Neural cell (in vitro differentiated cells): ENCODE results near the gene MAST2. TPM values are rescaled to one million over a fixed set of nuclear protein-coding genes. Genes with fewer than 3 reads are reported as not detected.

Experiments used
- H2AFZ ChIP-seq: fragments of 200-600, 300-800 bp; sonication (generic), shearing (Covaris generic); 2 replicates; pipeline ENCODE4 v1.6.0; 2014; ENCODE audit warnings: low read depth, mild to moderate bottlenecking, antibody characterized with exemption, low read length, moderate library complexity
- H3F3A ChIP-seq: fragments of 200-600 bp; shearing (Covaris generic); 2 replicates; pipeline ENCODE4 v1.6.1; 2016; ENCODE audit warnings: mild to moderate bottlenecking, moderate library complexity, mixed read lengths, antibody characterized with exemption, low read length; ENCODE audit not compliant: insufficient read depth, poor library complexity, severe bottlenecking
- H3K27ac ChIP-seq: fragments of 200-600, 300-800 bp; sonication (generic), shearing (Covaris generic); 2 replicates; pipeline ENCODE4 v1.5.1; 2014; ENCODE audit warnings: mild to moderate bottlenecking, low read length, moderate library complexity
- H3K27me3 ChIP-seq: fragments of 300-800, 200-600 bp; sonication (generic), shearing (Covaris generic); 2 replicates; pipeline ENCODE4 v1.6.0; 2014; ENCODE audit warnings: mild to moderate bottlenecking, low read depth, low read length, moderate library complexity; ENCODE audit not compliant: insufficient read depth
- H3K36me3 ChIP-seq: fragments of 300-800, 200-600 bp; sonication (generic), shearing (Covaris generic); 2 replicates; pipeline ENCODE4 v1.5.1; 2014; ENCODE audit warnings: mild to moderate bottlenecking, antibody characterized with exemption, low read length, moderate library complexity; ENCODE audit not compliant: insufficient read depth
- H3K4me2 ChIP-seq: fragments of 300-800, 200-600 bp; sonication (generic), shearing (Covaris generic); 2 replicates; pipeline ENCODE4 v1.6.0; 2014; ENCODE audit warnings: mild to moderate bottlenecking, low read length
- H3K4me3 ChIP-seq: fragments of 300-800, 200-600 bp; sonication (generic), shearing (Covaris generic); 2 replicates; pipeline ENCODE4 v1.5.1; 2014; ENCODE audit warnings: mild to moderate bottlenecking, low read length, moderate library complexity
- H3K79me2 ChIP-seq: fragments of 200-600 bp; shearing (Covaris generic); replicated peaks from 2 replicates; pipeline ENCODE4 v1.6.0; 2014; ENCODE audit warnings: mild to moderate bottlenecking, low read length, moderate library complexity; ENCODE audit not compliant: insufficient read depth
- H3K9ac ChIP-seq: fragments of 300-800, 200-600 bp; sonication (generic), shearing (Covaris generic); 2 replicates; pipeline ENCODE4 v1.6.1; 2016; ENCODE audit warnings: mild to moderate bottlenecking, low read length, mixed read lengths
- H3K9me2 ChIP-seq: fragments of 200-600 bp; shearing (Covaris generic); 2 replicates; pipeline ENCODE4 v1.6.1; 2016; ENCODE audit warnings: mild to moderate bottlenecking, low read length, mixed read lengths; ENCODE audit not compliant: insufficient read depth
- H3K9me3 ChIP-seq: fragments of 200-600, 300-800 bp; sonication (generic), shearing (Covaris generic); 2 replicates; pipeline ENCODE4 v1.6.1; 2016; ENCODE audit warnings: mild to moderate bottlenecking, mixed run types, low read length, moderate library complexity, mixed read lengths
- H4K20me1 ChIP-seq: fragments of 200-600 bp; shearing (Covaris generic); 2 replicates; pipeline ENCODE4 v1.6.1; 2016; ENCODE audit warnings: mild to moderate bottlenecking, mixed run types; ENCODE audit not compliant: insufficient read depth
- CTCF ChIP-seq: fragments of 450-650 bp; IDR thresholded peaks from 2 replicates; pipeline ENCODE4 v1.5.1; 2014; ENCODE audit warnings: antibody characterized with exemption, mild to moderate bottlenecking, moderate library complexity; ENCODE audit not compliant: poor library complexity, severe bottlenecking
- EP300 ChIP-seq: fragments of 450-650 bp; conservative IDR thresholded peaks from 2 replicates; pipeline ENCODE4 v1.6.1; 2014; ENCODE audit warnings: antibody characterized with exemption, mild to moderate bottlenecking, moderate library complexity; ENCODE audit not compliant: poor library complexity, severe bottlenecking
- EZH2 ChIP-seq: fragments of 200-600, 300-800 bp; shearing (Covaris generic), sonication (generic); IDR thresholded peaks from 2 replicates; pipeline ENCODE4 v1.6.1; 2014; ENCODE audit warnings: antibody characterized with exemption, low read length, borderline replicate concordance, mild to moderate bottlenecking; ENCODE audit not compliant: insufficient read depth, poor library complexity, severe bottlenecking
- MXI1 ChIP-seq: fragments of 450-650 bp; conservative IDR thresholded peaks from 2 replicates; pipeline ENCODE4 v1.6.1; 2014; ENCODE audit warnings: antibody characterized with exemption, mild to moderate bottlenecking; ENCODE audit not compliant: poor library complexity, severe bottlenecking
- POLR2AphosphoS5 ChIP-seq: IDR thresholded peaks from 2 replicates; pipeline ENCODE4 v1.6.1; 2012
- RAD21 ChIP-seq: fragments of 450-650 bp; conservative IDR thresholded peaks from 2 replicates; pipeline ENCODE4 v1.6.1; 2014; ENCODE audit warnings: antibody characterized with exemption, mild to moderate bottlenecking, moderate library complexity
- REST ChIP-seq: IDR thresholded peaks from 2 replicates; pipeline ENCODE4 v1.6.1; 2012; ENCODE audit warnings: borderline replicate concordance
- SMC3 ChIP-seq: fragments of 450-650 bp; conservative IDR thresholded peaks from 2 replicates; pipeline ENCODE4 v1.6.1; 2014; ENCODE audit warnings: antibody characterized with exemption, mild to moderate bottlenecking, moderate library complexity; ENCODE audit not compliant: poor library complexity
- TAF1 ChIP-seq: IDR thresholded peaks from 2 replicates; pipeline ENCODE4 v1.6.1; 2012; ENCODE audit warnings: low read depth
- polyA plus RNA-seq: library from polyadenylated mRNA; depleted of rRNA; stranded (reverse); fragments of >200 nt; gene quantifications from 2 replicates; pipeline ENCODE4 v1.2.3, GENCODE V29; 2014

MAST2 gene
- polyA plus RNA-seq, 1 donor from 2014 or later: 22.2 TPM

DNA sequence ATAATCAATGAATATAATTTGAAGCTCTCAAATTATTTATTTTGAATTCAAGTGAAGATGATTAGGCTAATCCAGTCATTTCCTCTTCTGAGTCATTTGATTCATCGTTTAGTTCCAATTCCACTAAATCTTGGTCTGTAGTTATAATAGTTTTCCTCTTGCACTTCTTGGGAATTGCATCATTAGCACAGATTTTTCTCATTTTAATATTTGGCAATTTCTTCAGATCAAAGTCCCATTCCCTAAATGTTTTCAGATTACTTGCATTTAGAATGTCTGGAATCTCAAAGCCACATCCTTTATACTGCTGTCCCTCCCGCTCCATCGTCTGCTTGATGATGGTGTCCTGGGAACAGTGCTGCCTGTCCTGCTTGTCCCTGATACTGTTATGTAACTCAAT lies 43.5 kb downstream of the MAST2 start:
- TF ChIP-seq RAD21: no peak
- TF ChIP-seq CTCF: no peak
- no peak for TF ChIP-seq REST
- no peak for TF ChIP-seq SMC3
- no peak for TF ChIP-seq EP300
- TF ChIP-seq POLR2AphosphoS5: no peak
- no peak for TF ChIP-seq MXI1
- no peak for TF ChIP-seq TAF1
- TF ChIP-seq EZH2: no peak
- Histone ChIP-seq H3K4me2 (no peak overlapping the region), H3K27me3 (no peaks in the 10 kb centered on the region), H3K9me2 (no peaks in the 10 kb centered on the region), H3F3A (no peaks in the 10 kb centered on the region), H4K20me1 (no peaks in the 10 kb centered on the region), H3K4me3 (no peak overlapping the region), H3K27ac (no peak overlapping the region), H3K36me3 (no peaks in the 10 kb centered on the region), H3K9ac (no peak overlapping the region), H3K79me2 (no peaks in the 10 kb centered on the region), H3K9me3 (no peaks in the 10 kb centered on the region), H2AFZ (no peak overlapping the region)

GRCh38 chr1:45848097-45848496 lies 44.7 kb downstream of the MAST2 start:
- Histone ChIP-seq H3K36me3 (no peaks in the 10 kb centered on the region), H3K9ac (no peak overlapping the region), H3F3A (no peaks in the 10 kb centered on the region), H3K4me2 (no peak overlapping the region), H3K27me3 (no peaks in the 10 kb centered on the region), H3K4me3 (no peak overlapping the region), H3K9me2 (no peaks in the 10 kb centered on the region), H3K27ac (no peak overlapping the region), H3K9me3 (no peaks in the 10 kb centered on the region), H3K79me2 (no peaks in the 10 kb centered on the region), H2AFZ (no peak overlapping the region), H4K20me1 (no peaks in the 10 kb centered on the region)
- TF ChIP-seq REST (no peak), MXI1 (no peak), RAD21 (no peak), POLR2AphosphoS5 (no peak), TAF1 (no peak), CTCF (no peak), EZH2 (no peak), SMC3 (no peak), EP300 (no peak)
